NCI-H2171 treated with DMSO at 0.1 percent for 48 hours (cell line): ENCODE results near the gene LINC01488.

Experiments
- DNase-seq: peaks from one replicate; lab custom pipeline; 2025; lab: John Stamatoyannopoulos, UW

Gene LINC01488

GRCh38 chr11:69481393-69481844, at the start of gene LINC01488:
LINC01488 (plus strand) TSS chr11:69481663.
- DNase-seq = no peak

GRCh38 chr11:69431893-69432738, 49.3 kb upstream of the LINC01488 start:
- no peak for DNase-seq

GRCh38 chr11:69433741-69434140, 47.7 kb upstream of the LINC01488 start:
- DNase-seq = no peak

- peak; percentile 10 for DNase-seq
Measured at GRCh38 chr11:69434471-69434931, 47.0 kb upstream of the LINC01488 start.

- DNase-seq = no peak
Measured at GRCh38 chr11:69435161-69435986, 46.1 kb upstream of the LINC01488 start.

- DNase-seq = no peak
Measured at GRCh38 chr11:69436041-69436982, 45.2 kb upstream of the LINC01488 start.

GRCh38 chr11:69437001-69437875, 44.2 kb upstream of the LINC01488 start:
- no peak for DNase-seq

GRCh38 chr11:69437876-69438205, 43.6 kb upstream of the LINC01488 start:
- DNase-seq = no peak

GRCh38 chr11:69438286-69438920, 43.1 kb upstream of the LINC01488 start:
- DNase-seq = no peak

- DNase-seq = no peak
Measured at GRCh38 chr11:69439127-69439526, 42.3 kb upstream of the LINC01488 start.

- DNase-seq = no peak
Measured at GRCh38 chr11:69439651-69440464, 41.6 kb upstream of the LINC01488 start.

- DNase-seq = no peak
Measured at GRCh38 chr11:69440876-69441275, 40.6 kb upstream of the LINC01488 start.

GRCh38 chr11:69442012-69442806, 39.3 kb upstream of the LINC01488 start:
- no peak for DNase-seq

- no peak for DNase-seq
Measured at GRCh38 chr11:69442807-69443137, 38.7 kb upstream of the LINC01488 start.

- peak; percentile 82 for DNase-seq
Measured at GRCh38 chr11:69443138-69443967, 38.1 kb upstream of the LINC01488 start.

GRCh38 chr11:69443968-69444364, 37.5 kb upstream of the LINC01488 start:
- DNase-seq = no peak

- DNase-seq = no peak
Measured at GRCh38 chr11:69444381-69445130, 36.9 kb upstream of the LINC01488 start.
